Keratinocyte (primary cell): ENCODE measurements around the gene USP38. TPM values are rescaled to one million over a fixed set of nuclear protein-coding genes. Genes with fewer than 3 reads are reported as not detected.

Experiments used
- DNase-seq: peaks from one replicate; pipeline ENCODE4 v3.0.0-alpha.2; 2011; ENCODE audit warnings: low read depth, missing footprints, low spot score
- FAIRE-seq: peaks from 2 replicates; lab custom pipeline; 2011; peaks lifted over from hg19 to GRCh38; lab: Jason Lieb, UNC
- H2AFZ ChIP-seq: 2 replicates; pipeline ENCODE4 v1.6.0; 2012; ENCODE audit warnings: low read length, control low read depth, inconsistent platforms; ENCODE audit not compliant: control insufficient read depth
- H3K27ac ChIP-seq: 2 replicates; pipeline ENCODE4 v1.5.1; 2011; ENCODE audit warnings: low read length; ENCODE audit not compliant: control insufficient read depth, insufficient read depth
- H3K27me3 ChIP-seq: 3 replicates; pipeline ENCODE4 v1.6.0; 2011; ENCODE audit warnings: low read length; ENCODE audit not compliant: control insufficient read depth, insufficient read depth; ENCODE audit errors: extremely low read depth
- H3K36me3 ChIP-seq, 2 experiments: 2 replicates in 1 of 2; 3 replicates in 1 of 2; pipeline ENCODE4 v1.5.1; 2011; ENCODE audit warnings: low read length in 2 of 2, mild to moderate bottlenecking in 1 of 2; ENCODE audit not compliant: control insufficient read depth in 2 of 2, insufficient read depth in 2 of 2; ENCODE audit errors: extremely low read depth in 1 of 2
- H3K4me1 ChIP-seq: 3 replicates; pipeline ENCODE4 v1.5.1; 2011; ENCODE audit warnings: low read length; ENCODE audit not compliant: control insufficient read depth, insufficient read depth; ENCODE audit errors: extremely low read depth
- H3K4me2 ChIP-seq: 3 replicates; pipeline ENCODE4 v1.6.0; 2011; ENCODE audit warnings: low read depth, low read length; ENCODE audit not compliant: control insufficient read depth, insufficient read depth; ENCODE audit errors: extremely low read depth
- H3K4me3 ChIP-seq, 3 experiments: fragments of 200-600 bp in 1 of 3; sonication (generic) in 1 of 3; 2 replicates in 2 of 3; 3 replicates in 1 of 3; pipeline ENCODE4 v1.5.1; 2011 to 2016; ENCODE audit warnings: low read length in 3 of 3, mild to moderate bottlenecking in 3 of 3, control low read depth in 2 of 3, inconsistent platforms in 1 of 3, low read depth in 1 of 3, mixed read lengths in 1 of 3, mixed run types in 1 of 3, moderate library complexity in 1 of 3; ENCODE audit not compliant: control insufficient read depth in 2 of 3, insufficient read depth in 2 of 3; ENCODE audit errors: extremely low read depth in 1 of 3
- H3K79me2 ChIP-seq: 2 replicates; pipeline ENCODE4 v1.6.0; 2012; ENCODE audit warnings: low read length; ENCODE audit not compliant: control insufficient read depth, insufficient read depth
- H3K9ac ChIP-seq: 3 replicates; pipeline ENCODE4 v1.6.0; 2011; ENCODE audit warnings: low read length; ENCODE audit not compliant: control insufficient read depth, insufficient read depth; ENCODE audit errors: extremely low read depth
- H3K9me1 ChIP-seq: 3 replicates; pipeline ENCODE4 v1.6.0; 2011; ENCODE audit warnings: low read length; ENCODE audit not compliant: control insufficient read depth, insufficient read depth; ENCODE audit errors: extremely low read depth
- H3K9me3 ChIP-seq: 2 replicates; pipeline ENCODE4 v1.5.1; 2012; ENCODE audit warnings: low read depth, low read length; ENCODE audit not compliant: control insufficient read depth
- H4K20me1 ChIP-seq: 3 replicates; pipeline ENCODE4 v1.6.0; 2011; ENCODE audit warnings: low read length; ENCODE audit not compliant: control insufficient read depth, insufficient read depth; ENCODE audit errors: extremely low read depth
- EZH2 ChIP-seq: IDR thresholded peaks from one replicate; pipeline ENCODE4 v1.6.1; 2012; ENCODE audit warnings: inconsistent platforms, mild to moderate bottlenecking, low read length, moderate library complexity
- dilution Hi-C: fragments of 300-500 bp; cut with MboI; formaldehyde crosslinking; loops from one replicate; pipeline ENCODE4 v1.7.0; 2020; ENCODE audit warnings: low sequenced_read_pairs; ENCODE audit not compliant: extremely low pct_ligation_motif_present
- polyA plus RNA-seq, 5 experiments: library from polyadenylated mRNA; depleted of rRNA in 3 of 5; stranded (reverse) in 3 of 5; stranded (forward) in 1 of 5; unstranded in 1 of 5; fragments of >200 nt; gene quantifications; 1 replicate in 1 of 5; 2 replicates in 3 of 5; 3 replicates in 1 of 5; pipeline versions ENCODE4 v1.2.1 to v1.2.3, GENCODE V29; 2011 to 2012; ENCODE audit warnings: missing spikeins in 2 of 5, low read depth in 1 of 5, low replicate concordance in 1 of 5
- TF ChIP-seq, protein P1 (sequence below), 3 experiments: IDR thresholded peaks in 1 of 3; conservative IDR thresholded peaks in 1 of 3; optimal IDR thresholded peaks in 1 of 3; 2 replicates in 2 of 3; 3 replicates in 1 of 3; pipeline versions ENCODE3 to v1.5.1; 2011; ENCODE audit warnings: low read length in 3 of 3, mild to moderate bottlenecking in 3 of 3, moderate library complexity in 2 of 3, control low read depth in 1 of 3, inconsistent platforms in 1 of 3; ENCODE audit not compliant: insufficient read depth in 2 of 3; ENCODE audit errors: extremely low read depth in 1 of 3

Gene USP38
- polyA plus RNA-seq, 1 donor (not counting 4 experiments of a cell fraction or from before 2014, with no cell fraction given), result 12.8 TPM

DNA sequence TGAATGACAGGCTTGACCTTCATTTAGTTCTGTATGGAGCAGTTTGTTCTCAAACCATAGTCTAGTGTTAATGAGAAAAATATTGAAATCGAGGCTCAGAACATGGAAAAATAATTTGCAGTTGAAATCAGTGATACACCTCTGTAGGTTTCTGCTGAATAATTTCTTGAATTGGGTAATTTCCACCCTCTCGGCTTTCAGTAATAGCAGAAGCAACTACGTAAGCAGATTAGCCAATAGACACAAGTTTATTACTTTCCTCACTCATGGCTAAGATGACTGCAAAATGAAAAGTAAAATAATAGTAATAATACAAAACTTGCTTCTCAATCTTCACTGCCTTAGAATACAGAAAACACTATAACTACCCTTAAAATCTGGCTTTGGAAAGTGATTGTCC lies 46.0 kb downstream of the USP38 start:
- H3K9me1 ChIP-seq, result no peaks in the 10 kb centered on the region
- H3K9me3 ChIP-seq, result no peaks in the 10 kb centered on the region
- no peak overlapping the region for H2AFZ ChIP-seq
- dilution Hi-C loops, result no loop called here
- H3K9ac ChIP-seq, result no peak overlapping the region
- H3K27me3 ChIP-seq, result no peaks in the 10 kb centered on the region
- FAIRE-seq (no peak), DNase-seq (no peak)
- no peak overlapping the region for H3K4me3 ChIP-seq
- H3K27ac ChIP-seq, result no peak overlapping the region
- H3K36me3 ChIP-seq, result no peaks in the 10 kb centered on the region
- no peaks in the 10 kb centered on the region for H3K4me1 ChIP-seq
- H3K79me2 ChIP-seq, result no peaks in the 10 kb centered on the region
- TF ChIP-seq EZH2, result no peak
- TF ChIP-seq, protein P1, sequence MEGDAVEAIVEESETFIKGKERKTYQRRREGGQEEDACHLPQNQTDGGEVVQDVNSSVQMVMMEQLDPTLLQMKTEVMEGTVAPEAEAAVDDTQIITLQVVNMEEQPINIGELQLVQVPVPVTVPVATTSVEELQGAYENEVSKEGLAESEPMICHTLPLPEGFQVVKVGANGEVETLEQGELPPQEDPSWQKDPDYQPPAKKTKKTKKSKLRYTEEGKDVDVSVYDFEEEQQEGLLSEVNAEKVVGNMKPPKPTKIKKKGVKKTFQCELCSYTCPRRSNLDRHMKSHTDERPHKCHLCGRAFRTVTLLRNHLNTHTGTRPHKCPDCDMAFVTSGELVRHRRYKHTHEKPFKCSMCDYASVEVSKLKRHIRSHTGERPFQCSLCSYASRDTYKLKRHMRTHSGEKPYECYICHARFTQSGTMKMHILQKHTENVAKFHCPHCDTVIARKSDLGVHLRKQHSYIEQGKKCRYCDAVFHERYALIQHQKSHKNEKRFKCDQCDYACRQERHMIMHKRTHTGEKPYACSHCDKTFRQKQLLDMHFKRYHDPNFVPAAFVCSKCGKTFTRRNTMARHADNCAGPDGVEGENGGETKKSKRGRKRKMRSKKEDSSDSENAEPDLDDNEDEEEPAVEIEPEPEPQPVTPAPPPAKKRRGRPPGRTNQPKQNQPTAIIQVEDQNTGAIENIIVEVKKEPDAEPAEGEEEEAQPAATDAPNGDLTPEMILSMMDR (optimal IDR thresholded peaks at IDR 0.05 in 1 of 3, IDR thresholded peaks at IDR 0.05 in 1 of 3, conservative IDR thresholded peaks at IDR 0.05 in 1 of 3; ENCODE audit: extremely low read depth in 1 of 3, insufficient read depth in 2 of 3, low read length in 3 of 3), result no peak
- H3K4me2 ChIP-seq, result no peak overlapping the region
- no peaks in the 10 kb centered on the region for H4K20me1 ChIP-seq

DNA sequence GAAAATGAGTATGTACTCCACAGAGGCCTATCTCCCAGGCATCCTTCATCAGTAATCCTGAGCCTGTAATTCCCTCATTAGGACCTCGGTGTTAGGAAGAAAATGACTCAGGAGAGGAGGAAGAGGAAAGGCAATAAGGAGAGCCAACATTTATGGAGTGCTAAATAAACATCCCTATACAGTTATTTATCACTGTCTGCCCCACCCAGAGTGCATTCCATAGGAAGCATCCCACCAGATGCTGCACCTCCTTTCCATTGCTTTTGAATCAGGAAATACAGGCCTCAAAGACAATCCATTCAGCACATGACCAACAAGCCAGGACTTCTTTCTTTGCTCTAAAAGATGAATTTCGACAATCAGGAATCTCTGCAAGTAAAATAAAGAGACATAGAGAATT lies 47.6 kb downstream of the USP38 start:
- no peaks in the 10 kb centered on the region for H3K79me2 ChIP-seq
- no peak for DNase-seq
- dilution Hi-C loops, result no loop called here

More for the DNA sequence above, 47.6 kb downstream of the USP38 start:
- H3K9me1 ChIP-seq, result no peaks in the 10 kb centered on the region
- H3K4me2 ChIP-seq, result no peak overlapping the region
- H3K9ac ChIP-seq, result no peak overlapping the region
- TF ChIP-seq, protein P1 (optimal IDR thresholded peaks at IDR 0.05 in 1 of 3, IDR thresholded peaks at IDR 0.05 in 1 of 3, conservative IDR thresholded peaks at IDR 0.05 in 1 of 3; ENCODE audit: extremely low read depth in 1 of 3, insufficient read depth in 2 of 3, low read length in 3 of 3), result no peak
- no peak for TF ChIP-seq EZH2
- H3K27me3 ChIP-seq, result no peaks in the 10 kb centered on the region
- H3K36me3 ChIP-seq, result no peaks in the 10 kb centered on the region
- no peaks in the 10 kb centered on the region for H3K4me1 ChIP-seq
- no peak overlapping the region for H2AFZ ChIP-seq
- FAIRE-seq, result no peak
- no peaks in the 10 kb centered on the region for H4K20me1 ChIP-seq
- H3K4me3 ChIP-seq, result no peak overlapping the region
- H3K27ac ChIP-seq, result no peak overlapping the region
- no peaks in the 10 kb centered on the region for H3K9me3 ChIP-seq
